LNCaP clone FGC (cell line): ENCODE measurements around the gene CCDC60.

Source experiments
- DNase-seq: peaks from one replicate; pipeline ENCODE4 v3.0.0-alpha.2; 2011; ENCODE audit warnings: low read depth
- H3K4me3 ChIP-seq: 2 replicates; pipeline ENCODE4 v1.5.1; 2011; ENCODE audit warnings: mild to moderate bottlenecking, low read depth, low read length, control low read depth
- CTCF ChIP-seq: IDR thresholded peaks from 2 replicates; pipeline ENCODE4 v1.5.1; 2012; ENCODE audit warnings: mild to moderate bottlenecking; ENCODE audit not compliant: control insufficient read depth, insufficient read depth; ENCODE audit errors: extremely low read depth

Gene CCDC60

DNA sequence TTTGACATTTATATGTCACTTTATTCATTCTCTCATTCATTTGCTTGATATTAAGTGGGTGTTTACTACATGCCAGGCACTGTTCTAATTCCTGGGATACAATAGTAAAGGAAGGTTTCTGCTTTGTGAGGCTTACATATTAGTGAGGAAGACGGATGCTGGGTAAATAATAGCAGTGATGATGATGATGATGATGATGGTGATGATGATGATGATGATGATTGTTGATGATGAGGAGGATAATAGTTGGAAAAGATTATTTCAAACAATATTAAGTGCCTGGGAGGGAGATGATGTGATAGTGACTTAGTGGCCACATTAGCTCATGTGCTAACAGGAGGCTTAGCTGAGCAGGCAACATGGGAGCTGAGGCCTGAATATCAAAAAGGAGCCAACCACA, 239.7 kb downstream of the CCDC60 start:
- no peak for TF ChIP-seq CTCF
- no peak for DNase-seq
- H3K4me3 ChIP-seq, result no peak overlapping the region

DNA sequence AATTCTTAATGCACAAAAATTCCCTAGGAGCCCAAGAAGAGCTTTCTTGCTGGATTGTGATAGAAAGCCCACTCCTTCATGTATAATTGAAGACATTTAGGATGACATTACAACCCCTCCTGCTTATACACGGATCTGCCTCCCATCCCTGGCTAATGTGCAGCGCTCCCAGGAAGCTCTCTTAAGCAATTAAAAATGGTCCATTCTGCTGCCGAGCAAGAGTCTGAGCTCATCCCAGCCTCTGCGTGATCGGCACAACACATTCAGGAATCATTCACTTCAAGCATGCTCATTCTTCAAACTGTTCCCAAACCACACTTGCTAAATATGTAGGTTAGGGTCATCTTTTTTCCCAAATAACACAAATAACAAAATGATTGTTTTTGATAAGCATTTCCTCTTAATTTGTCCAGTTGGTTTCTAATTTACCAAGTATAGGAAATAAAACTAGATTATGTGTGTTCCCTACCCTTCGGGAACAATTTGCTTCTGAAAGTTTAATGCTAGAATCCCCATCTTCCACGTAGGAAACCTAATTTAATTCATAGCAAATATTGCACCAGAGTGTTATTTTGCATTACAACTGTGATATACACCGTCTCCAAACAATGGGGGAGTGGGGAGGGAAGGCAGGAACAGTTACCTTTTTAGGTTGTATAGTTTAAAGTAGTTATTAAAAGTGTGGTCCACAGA, 241.7 kb downstream of the CCDC60 start:
- TF ChIP-seq CTCF, result no peak
- H3K4me3 ChIP-seq, result no peak overlapping the region
- no peak for DNase-seq

GRCh38 chr12:119576915-119577314, 242.4 kb downstream of the CCDC60 start:
- DNase-seq, result no peak
- TF ChIP-seq CTCF, result no peak
- no peak overlapping the region for H3K4me3 ChIP-seq

DNA sequence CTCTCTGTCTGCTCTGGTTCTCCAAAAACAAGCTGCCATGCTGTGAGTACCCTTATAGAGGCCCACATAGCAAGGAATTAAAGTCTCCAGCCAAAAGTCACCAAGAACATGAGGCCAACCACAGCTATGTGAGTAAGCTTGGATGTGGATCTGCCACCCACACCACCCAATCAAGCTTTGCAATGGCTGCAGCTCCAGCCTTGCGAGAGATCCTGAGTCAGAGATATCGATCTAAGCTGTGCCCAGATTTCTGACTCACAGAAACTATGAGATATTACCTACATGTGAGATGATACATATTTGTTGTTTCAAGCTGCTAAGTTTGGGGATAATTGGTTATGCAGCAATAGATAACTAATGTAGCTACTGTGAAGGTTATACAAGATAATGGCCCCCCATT, 243.6 kb downstream of the CCDC60 start:
- no peak for DNase-seq

GRCh38 chr12:119589097-119589496, 254.6 kb downstream of the CCDC60 start:
- no peak overlapping the region for H3K4me3 ChIP-seq
- no peak for DNase-seq
- TF ChIP-seq CTCF, result no peak

More for the DNA sequence above, 243.6 kb downstream of the CCDC60 start:
- TF ChIP-seq CTCF, result no peak
- H3K4me3 ChIP-seq, result no peak overlapping the region

GRCh38 chr12:119589634-119590033, 255.1 kb downstream of the CCDC60 start:
- no peak for TF ChIP-seq CTCF
- no peak for DNase-seq
- no peak overlapping the region for H3K4me3 ChIP-seq
